ENCODE data around the gene EMC10.
A peak's percentile ranks its signal among the peaks of the same experiment; 100 is the strongest.

The EMC10 gene

GRCh38 chr19:50459067-50459456 lies 17.2 kb upstream of the EMC10 start:
- Histone ChIP-seq H3K27me3 (ENCODE audit: control insufficient read depth in 1 of 2, insufficient read depth in 1 of 2, low read length in 2 of 2) (peaks cover 0 to 44% of the 10 kb centered on the region in 2 experiments), H2BK5ac (ENCODE audit: low read depth, low read length, poor library complexity, severe bottlenecking) (no peak overlapping the region), H3K9ac (ENCODE audit: low read length) (no peak overlapping the region), H2BK15ac (ENCODE audit: low read depth, poor library complexity, severe bottlenecking) (no peak overlapping the region), H3K18ac (ENCODE audit: low read depth in 1 of 2, low read length in 2 of 2) (no peak overlapping the region), H3K4me3 (ENCODE audit: insufficient read depth in 1 of 2, low read depth in 1 of 2, low read length in 2 of 2) (no peak overlapping the region), H3K4me2 (ENCODE audit: low read length, poor library complexity, severe bottlenecking) (no peak overlapping the region), H3K4me1 (ENCODE audit: control insufficient read depth, insufficient read depth, low read depth, low read length) (peaks cover 12% of the 10 kb centered on the region), H2BK120ac (ENCODE audit: low read depth, low read length) (no peak overlapping the region), H3K4ac (ENCODE audit: low read depth in 1 of 2, low read length in 2 of 2) (no peak overlapping the region), H2AFZ (ENCODE audit: low read depth, low read length) (no peak overlapping the region), H3K14ac (ENCODE audit: low read length in 2 of 2) (no peak overlapping the region), H2BK12ac (ENCODE audit: low read length in 2 of 2) (no peak overlapping the region), H4K8ac (ENCODE audit: low read length) (no peak overlapping the region), H3K79me1 (replicated peaks; ENCODE audit: low read length, poor library complexity, severe bottlenecking) (no peaks in the 10 kb centered on the region), H4K91ac (ENCODE audit: low read length) (no peak overlapping the region), H3K36me3 (ENCODE audit: control insufficient read depth in 1 of 2, insufficient read depth in 2 of 2, low read depth in 1 of 2, low read length in 2 of 2) (peaks cover 0 to 11% of the 10 kb centered on the region in 2 experiments), H3K9me3 (ENCODE audit: control insufficient read depth, low read length) (no peaks in the 10 kb centered on the region), H3K27ac (ENCODE audit: low read length, poor library complexity, severe bottlenecking) (no peak overlapping the region), H3K23ac (ENCODE audit: low read length in 2 of 2) (no peak overlapping the region), H2AK5ac (ENCODE audit: low read length, severe bottlenecking) (no peak overlapping the region)
- WGBS: 73% methylated on average over 32 of the region's 32 CpGs
- DNase-seq: no peak

- Histone ChIP-seq H3K4ac (ENCODE audit: low read depth in 1 of 2, low read length in 2 of 2) (no peak overlapping the region), H4K8ac (ENCODE audit: low read length) (no peak overlapping the region), H2BK12ac (ENCODE audit: low read length in 2 of 2) (no peak overlapping the region), H3K9ac (ENCODE audit: low read length) (peak overlapping the region; percentile 55), H3K23ac (ENCODE audit: low read length in 2 of 2) (no peak overlapping the region), H3K27ac (ENCODE audit: low read length, poor library complexity, severe bottlenecking) (peak overlapping the region; percentile 77), H3K36me3 (ENCODE audit: control insufficient read depth in 1 of 2, insufficient read depth in 2 of 2, low read depth in 1 of 2, low read length in 2 of 2) (peaks cover 0 to 10% of the 10 kb centered on the region in 2 experiments), H3K4me3 (ENCODE audit: insufficient read depth in 1 of 2, low read depth in 1 of 2, low read length in 2 of 2) (no peak overlapping the region), H2BK5ac (ENCODE audit: low read depth, low read length, poor library complexity, severe bottlenecking) (no peak overlapping the region), H3K14ac (ENCODE audit: low read length in 2 of 2) (no peak overlapping the region), H3K27me3 (ENCODE audit: control insufficient read depth in 1 of 2, insufficient read depth in 1 of 2, low read length in 2 of 2) (peaks cover 0 to 49% of the 10 kb centered on the region in 2 experiments), H2AK5ac (ENCODE audit: low read length, severe bottlenecking) (peak overlapping the region; percentile 16), H3K18ac (ENCODE audit: low read depth in 1 of 2, low read length in 2 of 2) (no peak overlapping the region), H3K4me2 (ENCODE audit: low read length, poor library complexity, severe bottlenecking) (peak overlapping the region; percentile 31), H2BK120ac (ENCODE audit: low read depth, low read length) (no peak overlapping the region), H4K91ac (ENCODE audit: low read length) (no peak overlapping the region), H2AFZ (ENCODE audit: low read depth, low read length) (no peak overlapping the region), H3K9me3 (ENCODE audit: control insufficient read depth, low read length) (no peaks in the 10 kb centered on the region), H3K79me1 (replicated peaks; ENCODE audit: low read length, poor library complexity, severe bottlenecking) (no peaks in the 10 kb centered on the region), H3K4me1 (ENCODE audit: control insufficient read depth, insufficient read depth, low read depth, low read length) (peaks cover 12% of the 10 kb centered on the region), H2BK15ac (ENCODE audit: low read depth, poor library complexity, severe bottlenecking) (no peak overlapping the region)
- no CpG with 5 or more reads among the region's 1 CpG for WGBS
- no peak for DNase-seq
These were observed 16.7 kb upstream of the EMC10 start for GRCh38 chr19:50459638-50460037.

- Histone ChIP-seq H3K4ac (ENCODE audit: low read depth in 1 of 2, low read length in 2 of 2) (no peak overlapping the region), H2BK5ac (ENCODE audit: low read depth, low read length, poor library complexity, severe bottlenecking) (no peak overlapping the region), H3K14ac (ENCODE audit: low read length in 2 of 2) (no peak overlapping the region), H3K18ac (ENCODE audit: low read depth in 1 of 2, low read length in 2 of 2) (no peak overlapping the region), H2BK120ac (ENCODE audit: low read depth, low read length) (no peak overlapping the region), H3K79me1 (replicated peaks; ENCODE audit: low read length, poor library complexity, severe bottlenecking) (no peaks in the 10 kb centered on the region), H3K4me3 (ENCODE audit: insufficient read depth in 1 of 2, low read depth in 1 of 2, low read length in 2 of 2) (peak overlapping the region in 1 of 2 experiments; percentile 61), H4K91ac (ENCODE audit: low read length) (no peak overlapping the region), H2AFZ (ENCODE audit: low read depth, low read length) (no peak overlapping the region), H4K8ac (ENCODE audit: low read length) (no peak overlapping the region), H3K27me3 (ENCODE audit: control insufficient read depth in 1 of 2, insufficient read depth in 1 of 2, low read length in 2 of 2) (peaks cover 0 to 49% of the 10 kb centered on the region in 2 experiments), H2BK12ac (ENCODE audit: low read length in 2 of 2) (no peak overlapping the region), H2BK15ac (ENCODE audit: low read depth, poor library complexity, severe bottlenecking) (no peak overlapping the region), H3K4me1 (ENCODE audit: control insufficient read depth, insufficient read depth, low read depth, low read length) (peaks cover 12% of the 10 kb centered on the region), H3K27ac (ENCODE audit: low read length, poor library complexity, severe bottlenecking) (peak overlapping the region; percentile 79), H3K23ac (ENCODE audit: low read length in 2 of 2) (no peak overlapping the region), H3K36me3 (ENCODE audit: control insufficient read depth in 1 of 2, insufficient read depth in 2 of 2, low read depth in 1 of 2, low read length in 2 of 2) (peaks cover 0 to 10% of the 10 kb centered on the region in 2 experiments), H3K9ac (ENCODE audit: low read length) (peak overlapping the region; percentile 55), H3K4me2 (ENCODE audit: low read length, poor library complexity, severe bottlenecking) (peak overlapping the region; percentile 31), H2AK5ac (ENCODE audit: low read length, severe bottlenecking) (peak overlapping the region; percentile 16), H3K9me3 (ENCODE audit: control insufficient read depth, low read length) (no peaks in the 10 kb centered on the region)
- 54% methylated on average over 13 of the region's 13 CpGs for WGBS
- no peak for DNase-seq
These were observed 16.0 kb upstream of the EMC10 start for GRCh38 chr19:50460161-50460765.

GRCh38 chr19:50461066-50461875 lies 15.0 kb upstream of the EMC10 start:
- H3K18ac ChIP-seq (ENCODE audit: low read depth in 1 of 2, low read length in 2 of 2): no peak overlapping the region
- H2BK5ac ChIP-seq (ENCODE audit: low read depth, low read length, poor library complexity, severe bottlenecking): peak overlapping the region; percentile 33
- H3K9ac ChIP-seq (ENCODE audit: low read length): no peak overlapping the region
- peak overlapping the region; percentile 11 for H4K91ac ChIP-seq (ENCODE audit: low read length)
- peaks cover 0 to 50% of the 10 kb centered on the region in 2 experiments for H3K27me3 ChIP-seq (ENCODE audit: control insufficient read depth in 1 of 2, insufficient read depth in 1 of 2, low read length in 2 of 2)
- no peak overlapping the region for H2BK120ac ChIP-seq (ENCODE audit: low read depth, low read length)
- peak overlapping the region; percentile 47 for H2AK5ac ChIP-seq (ENCODE audit: low read length, severe bottlenecking)
- H3K4me1 ChIP-seq (ENCODE audit: control insufficient read depth, insufficient read depth, low read depth, low read length): peaks cover 12% of the 10 kb centered on the region
- H3K79me1 ChIP-seq (replicated peaks; ENCODE audit: low read length, poor library complexity, severe bottlenecking): no peaks in the 10 kb centered on the region
- whole genome bisulfite sequencing: 37% methylated on average over 27 of the region's 28 CpGs
- no peak overlapping the region for H2BK15ac ChIP-seq (ENCODE audit: low read depth, poor library complexity, severe bottlenecking)
- H3K4me2 ChIP-seq (ENCODE audit: low read length, poor library complexity, severe bottlenecking): no peak overlapping the region
- no peak overlapping the region for H3K4ac ChIP-seq (ENCODE audit: low read depth in 1 of 2, low read length in 2 of 2)
- no peak overlapping the region for H3K14ac ChIP-seq (ENCODE audit: low read length in 2 of 2)
- peak overlapping the region; percentile 79 for H3K27ac ChIP-seq (ENCODE audit: low read length, poor library complexity, severe bottlenecking)
- no peak overlapping the region for H2BK12ac ChIP-seq (ENCODE audit: low read length in 2 of 2)
- H3K9me3 ChIP-seq (ENCODE audit: control insufficient read depth, low read length): no peaks in the 10 kb centered on the region
- no peak overlapping the region for H3K23ac ChIP-seq (ENCODE audit: low read length in 2 of 2)
- DNase-seq: peak; percentile 68
- no peak overlapping the region for H4K8ac ChIP-seq (ENCODE audit: low read length)
- H3K4me3 ChIP-seq (ENCODE audit: insufficient read depth in 1 of 2, low read depth in 1 of 2, low read length in 2 of 2): no peak overlapping the region
- H3K36me3 ChIP-seq (ENCODE audit: control insufficient read depth in 1 of 2, insufficient read depth in 2 of 2, low read depth in 1 of 2, low read length in 2 of 2): peaks cover 0 to 11% of the 10 kb centered on the region in 2 experiments
- no peak overlapping the region for H2AFZ ChIP-seq (ENCODE audit: low read depth, low read length)
